ENCODE data around the gene KRT2. TPM values are rescaled to one million over a fixed set of nuclear protein-coding genes. Genes with fewer than 3 reads are reported as not detected.

The KRT2 gene
- total RNA-seq, 4 donors from 2014 or later: 0.47 to 2.5 TPM; not detected in 2

DNA sequence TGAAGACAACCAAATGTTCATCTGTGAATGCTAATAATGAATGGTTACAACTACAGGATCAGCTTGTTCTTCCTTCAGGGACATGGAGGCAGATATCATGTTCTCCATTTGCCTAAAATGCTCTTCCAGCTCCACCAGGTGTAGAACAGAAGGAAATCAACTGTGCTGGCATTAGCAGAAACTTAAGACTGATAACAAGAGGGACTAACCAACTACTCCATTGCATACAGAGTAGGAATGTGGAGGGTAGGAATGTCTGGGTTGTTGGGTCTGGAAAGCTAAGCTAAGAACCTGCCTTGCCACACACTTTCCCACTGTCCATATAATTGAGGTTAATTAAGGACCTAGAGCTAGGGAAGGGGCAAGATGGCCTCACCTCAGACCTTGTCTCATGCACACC is 11.4 kb upstream of the KRT2 start:
- Histone ChIP-seq H3K36me3 (no peaks in the 10 kb centered on the region), H3K27me3 (no peaks in the 10 kb centered on the region), H3K27ac (no peak overlapping the region), H3K9me3 (no peaks in the 10 kb centered on the region), H3K4me3 (no peak overlapping the region), H3K4me1 (no peaks in the 10 kb centered on the region)
- DNase-seq: no peak
- no peak for TF ChIP-seq POLR2A (IDR thresholded peaks at IDR 0.05)
- TF ChIP-seq, protein P1, sequence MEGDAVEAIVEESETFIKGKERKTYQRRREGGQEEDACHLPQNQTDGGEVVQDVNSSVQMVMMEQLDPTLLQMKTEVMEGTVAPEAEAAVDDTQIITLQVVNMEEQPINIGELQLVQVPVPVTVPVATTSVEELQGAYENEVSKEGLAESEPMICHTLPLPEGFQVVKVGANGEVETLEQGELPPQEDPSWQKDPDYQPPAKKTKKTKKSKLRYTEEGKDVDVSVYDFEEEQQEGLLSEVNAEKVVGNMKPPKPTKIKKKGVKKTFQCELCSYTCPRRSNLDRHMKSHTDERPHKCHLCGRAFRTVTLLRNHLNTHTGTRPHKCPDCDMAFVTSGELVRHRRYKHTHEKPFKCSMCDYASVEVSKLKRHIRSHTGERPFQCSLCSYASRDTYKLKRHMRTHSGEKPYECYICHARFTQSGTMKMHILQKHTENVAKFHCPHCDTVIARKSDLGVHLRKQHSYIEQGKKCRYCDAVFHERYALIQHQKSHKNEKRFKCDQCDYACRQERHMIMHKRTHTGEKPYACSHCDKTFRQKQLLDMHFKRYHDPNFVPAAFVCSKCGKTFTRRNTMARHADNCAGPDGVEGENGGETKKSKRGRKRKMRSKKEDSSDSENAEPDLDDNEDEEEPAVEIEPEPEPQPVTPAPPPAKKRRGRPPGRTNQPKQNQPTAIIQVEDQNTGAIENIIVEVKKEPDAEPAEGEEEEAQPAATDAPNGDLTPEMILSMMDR (IDR thresholded peaks at IDR 0.05): no peak

GRCh38 chr12:52662918-52663229 is 10.9 kb upstream of the KRT2 start:
- Histone ChIP-seq H3K4me3 (no peak overlapping the region), H3K4me1 (no peaks in the 10 kb centered on the region), H3K36me3 (no peaks in the 10 kb centered on the region), H3K9me3 (no peaks in the 10 kb centered on the region), H3K27me3 (no peaks in the 10 kb centered on the region), H3K27ac (no peak overlapping the region)
- no peak for DNase-seq
- TF ChIP-seq POLR2A (IDR thresholded peaks at IDR 0.05): no peak
- TF ChIP-seq, protein P1 (IDR thresholded peaks at IDR 0.05): no peak

DNA sequence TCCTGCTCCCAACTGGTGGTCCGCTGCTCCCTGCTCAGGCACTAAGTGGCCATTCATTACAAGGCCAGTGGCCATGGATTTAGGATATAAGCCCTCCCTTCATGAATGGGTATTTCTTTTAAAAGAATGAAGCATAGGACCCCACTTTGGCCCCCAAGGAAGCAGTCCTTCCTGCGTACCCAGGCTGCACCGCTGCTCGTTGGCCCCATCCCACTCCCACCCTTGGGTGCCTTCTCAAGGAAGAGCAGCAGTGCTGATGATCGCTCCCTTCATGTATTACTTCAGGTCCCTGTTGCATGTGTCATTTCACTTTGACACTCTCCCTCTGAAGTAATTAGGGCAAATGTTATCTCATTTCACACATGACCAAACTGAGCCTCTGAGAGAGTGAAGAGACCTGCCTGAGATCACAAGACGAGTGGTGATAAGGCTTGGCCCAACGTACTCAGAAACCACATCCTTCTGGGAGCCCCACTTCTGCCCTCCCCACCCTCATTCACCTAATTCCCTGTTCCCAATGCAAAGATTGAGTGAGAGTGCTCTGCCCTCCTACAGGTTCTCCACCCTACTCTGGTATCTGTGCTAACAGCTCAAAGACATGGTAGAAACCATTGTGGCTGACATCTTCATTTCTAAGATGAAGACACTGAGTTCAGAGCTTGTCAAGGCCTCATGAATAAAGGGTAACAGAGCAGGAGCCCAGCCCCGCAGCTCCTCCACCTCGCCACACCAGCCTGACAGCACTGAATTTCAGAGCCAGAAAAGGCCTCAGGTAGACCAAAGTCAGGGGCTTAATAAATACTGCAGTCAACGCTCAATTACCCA is 10.3 kb upstream of the KRT2 start:
- TF ChIP-seq POLR2A (IDR thresholded peaks at IDR 0.05): no peak
- TF ChIP-seq, protein P1 (IDR thresholded peaks at IDR 0.05): no peak
- H3K4me1 ChIP-seq: no peaks in the 10 kb centered on the region
- no peak overlapping the region for H3K27ac ChIP-seq
- H3K9me3 ChIP-seq: no peaks in the 10 kb centered on the region
- no peak for DNase-seq
- H3K36me3 ChIP-seq: no peaks in the 10 kb centered on the region
- no peak overlapping the region for H3K4me3 ChIP-seq
- H3K27me3 ChIP-seq: no peaks in the 10 kb centered on the region

DNA sequence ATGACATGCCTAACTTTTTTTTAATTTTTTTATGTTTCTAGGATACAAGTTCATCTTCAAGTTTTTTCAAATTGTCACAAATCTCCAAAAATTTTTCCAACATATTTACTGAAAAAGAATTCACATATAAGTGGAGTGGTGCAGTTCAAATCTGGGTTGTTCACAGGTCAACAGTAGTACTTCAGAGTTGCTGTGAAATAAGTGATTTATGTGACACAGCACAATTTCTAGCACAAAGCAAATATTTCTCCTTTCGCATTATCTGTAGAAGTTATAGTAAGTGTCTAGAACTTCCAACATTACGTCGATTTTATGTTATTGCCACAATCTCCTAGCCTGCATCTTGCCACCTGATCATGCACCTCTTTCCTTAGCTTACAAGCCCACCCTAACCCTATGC is 9.7 kb upstream of the KRT2 start:
- no peak overlapping the region for H3K27ac ChIP-seq
- TF ChIP-seq, protein P1 (IDR thresholded peaks at IDR 0.05): no peak
- TF ChIP-seq POLR2A (IDR thresholded peaks at IDR 0.05): no peak
- H3K36me3 ChIP-seq: no peaks in the 10 kb centered on the region
- H3K4me1 ChIP-seq: no peaks in the 10 kb centered on the region
- no peak overlapping the region for H3K4me3 ChIP-seq
- no peaks in the 10 kb centered on the region for H3K9me3 ChIP-seq
- H3K27me3 ChIP-seq: no peaks in the 10 kb centered on the region
- no peak for DNase-seq

- no peak for DNase-seq
- H3K36me3 ChIP-seq: no peaks in the 10 kb centered on the region
- H3K9me3 ChIP-seq: no peaks in the 10 kb centered on the region
- no peaks in the 10 kb centered on the region for H3K27me3 ChIP-seq
- H3K4me1 ChIP-seq: no peaks in the 10 kb centered on the region
- H3K4me3 ChIP-seq: no peak overlapping the region
- TF ChIP-seq POLR2A (IDR thresholded peaks at IDR 0.05): no peak
- TF ChIP-seq, protein P1 (IDR thresholded peaks at IDR 0.05): no peak
- H3K27ac ChIP-seq: no peak overlapping the region
Observed at GRCh38 chr12:52660934-52661499, 9.0 kb upstream of the KRT2 start.

All from Peyer's patch (tissue), 4 donors.